Measurements from ENCODE around the gene SCAF1. TPM values are rescaled to one million over a fixed set of nuclear protein-coding genes. Genes with fewer than 3 reads are reported as not detected.

SCAF1 gene
- total and polyA plus RNA-seq, 2 of the 13 experiments (the other 11 are each of a cell fraction or from before 2014, with no cell fraction given): 3.3 to 6.1 TPM

DNA sequence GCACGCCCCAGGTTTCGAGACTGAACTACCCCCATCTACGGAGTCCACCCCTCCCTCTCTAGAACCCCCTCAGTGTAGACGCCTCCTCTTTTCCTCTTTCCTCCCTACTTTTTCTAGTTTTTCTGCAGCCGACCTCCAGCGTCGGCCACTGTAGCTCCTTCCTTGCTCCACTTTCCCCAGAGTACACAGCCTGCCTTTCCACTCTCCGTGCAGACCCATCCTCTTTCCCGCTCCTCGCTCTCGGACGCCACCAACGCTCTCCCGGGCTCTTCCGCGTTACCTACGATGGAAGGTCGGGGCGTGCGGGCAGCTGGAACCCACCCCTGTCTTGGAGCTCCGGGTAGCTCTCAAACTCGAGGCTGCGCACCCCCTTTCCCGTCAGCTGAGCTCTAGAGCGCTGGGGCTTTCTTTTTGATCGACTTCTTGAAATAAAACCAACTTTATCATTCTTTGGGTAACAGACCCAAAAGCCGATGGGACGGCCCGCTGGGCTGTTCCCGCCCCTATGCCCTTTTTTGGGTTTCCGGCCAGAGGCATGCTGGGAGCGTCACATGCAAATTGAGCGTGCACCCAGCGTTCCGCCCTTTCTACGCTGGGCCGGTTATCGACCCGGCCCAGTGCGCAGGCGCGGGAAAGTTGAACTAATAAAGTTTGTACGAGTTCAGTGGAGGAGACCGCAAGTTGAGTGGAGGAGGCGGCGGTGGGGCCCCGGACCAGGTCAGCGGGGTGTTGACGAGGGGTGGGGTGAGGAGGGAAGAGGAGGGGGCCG, 23.5 kb downstream of the SCAF1 start, which contains the start of the genes BCL2L12 and IRF3 (continued):
- TF ChIP-seq ZNF841 (CRISPR knock-in tag; IDR thresholded peaks at IDR 0.05; ENCODE audit: borderline replicate concordance): no peak
- peak; percentile 63; the same call in 1 of the 2 replicates for TF ChIP-seq ZNF430 (CRISPR knock-in tag; IDR thresholded peaks at IDR 0.05)
- peak; percentile 6 for TF ChIP-seq ZFP36 (IDR thresholded peaks at IDR 0.05; ENCODE audit: borderline replicate concordance, low read depth, low read length, partially characterized antibody)
- TF ChIP-seq FOXO1 (CRISPR knock-in tag; IDR thresholded peaks at IDR 0.05): no peak
- TF ChIP-seq TAF1 (CRISPR knock-in tag; IDR thresholded peaks at IDR 0.05): peak; percentile 49; the same call in 1 of the 2 replicates
- TF ChIP-seq ZFAT (CRISPR knock-in tag; conservative IDR thresholded peaks at IDR 0.05): peak; percentile 36; the same call in 1 of the 2 replicates
- TF ChIP-seq NAIF1 (CRISPR knock-in tag; IDR thresholded peaks at IDR 0.05; ENCODE audit: borderline replicate concordance): peak; percentile 25; the same call in 1 of the 2 replicates
- 0 out of 2 replicates have a peak, but pooled peaks have one; percentile 46 for TF ChIP-seq ZNF441 (CRISPR knock-in tag; IDR thresholded peaks at IDR 0.05; ENCODE audit: borderline replicate concordance)
- 0 out of 2 replicates have a peak, but pooled peaks have one; percentile 36 for TF ChIP-seq ZNF546 (CRISPR knock-in tag; conservative IDR thresholded peaks at IDR 0.05)
- TF ChIP-seq MXI1 (IDR thresholded peaks at IDR 0.05; ENCODE audit: borderline replicate concordance, low read depth, low read length): peak; percentile 71; the same call in 1 of the 3 replicates
- peak; percentile 66; the same call in 1 of the 2 replicates for TF ChIP-seq MYC (CRISPR knock-in tag; IDR thresholded peaks at IDR 0.05; ENCODE audit: borderline replicate concordance)
- TF ChIP-seq ZSCAN12 (CRISPR knock-in tag; IDR thresholded peaks at IDR 0.05): no peak
- TF ChIP-seq SP1 (IDR thresholded peaks at IDR 0.05): no peak
- TF ChIP-seq SP1 (CRISPR knock-in tag; IDR thresholded peaks at IDR 0.05): peak; percentile 71
- TF ChIP-seq, protein P1, sequence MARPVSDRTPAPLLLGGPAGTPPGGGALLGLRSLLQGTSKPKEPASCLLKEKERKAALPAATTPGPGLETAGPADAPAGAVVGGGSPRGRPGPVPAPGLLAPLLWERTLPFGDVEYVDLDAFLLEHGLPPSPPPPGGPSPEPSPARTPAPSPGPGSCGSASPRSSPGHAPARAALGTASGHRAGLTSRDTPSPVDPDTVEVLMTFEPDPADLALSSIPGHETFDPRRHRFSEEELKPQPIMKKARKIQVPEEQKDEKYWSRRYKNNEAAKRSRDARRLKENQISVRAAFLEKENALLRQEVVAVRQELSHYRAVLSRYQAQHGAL (CRISPR knock-in tag; IDR thresholded peaks at IDR 0.05; ENCODE audit: not compliant biosample characterization): no peak
- no peak for TF ChIP-seq ARID2 (CRISPR knock-in tag; IDR thresholded peaks at IDR 0.05; ENCODE audit: borderline replicate concordance)
- TF ChIP-seq KDM5B (CRISPR knock-in tag; IDR thresholded peaks at IDR 0.05; ENCODE audit: borderline replicate concordance): no peak
- no peak for TF ChIP-seq DPF2 (CRISPR knock-in tag; IDR thresholded peaks at IDR 0.05; ENCODE audit: borderline replicate concordance, low read depth)
- peak; percentile 50; the same call in 1 of the 2 replicates for TF ChIP-seq HOXA3 (CRISPR knock-in tag; IDR thresholded peaks at IDR 0.05)
- TF ChIP-seq TMF1 (CRISPR knock-in tag; IDR thresholded peaks at IDR 0.05; ENCODE audit: low read depth): no peak
- TF ChIP-seq NFKBIZ (CRISPR knock-in tag; IDR thresholded peaks at IDR 0.05): peak; percentile 47; the same call in 1 of the 2 replicates
- TF ChIP-seq ZNF777 (CRISPR knock-in tag; IDR thresholded peaks at IDR 0.05): peak; percentile 28; the same call in 1 of the 2 replicates
- no peak for TF ChIP-seq ZNF20 (CRISPR knock-in tag; IDR thresholded peaks at IDR 0.05)
- peak; percentile 38; the same call in 1 of the 2 replicates for TF ChIP-seq ZGPAT (CRISPR knock-in tag; IDR thresholded peaks at IDR 0.05)
- TF ChIP-seq, protein P2, sequence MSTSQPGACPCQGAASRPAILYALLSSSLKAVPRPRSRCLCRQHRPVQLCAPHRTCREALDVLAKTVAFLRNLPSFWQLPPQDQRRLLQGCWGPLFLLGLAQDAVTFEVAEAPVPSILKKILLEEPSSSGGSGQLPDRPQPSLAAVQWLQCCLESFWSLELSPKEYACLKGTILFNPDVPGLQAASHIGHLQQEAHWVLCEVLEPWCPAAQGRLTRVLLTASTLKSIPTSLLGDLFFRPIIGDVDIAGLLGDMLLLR (CRISPR knock-in tag; IDR thresholded peaks at IDR 0.05): no peak

All from HepG2 (cell line).